ENCODE data around the gene EFHD2. TPM values are rescaled to one million over a fixed set of nuclear protein-coding genes. Genes with fewer than 3 reads are reported as not detected.

Gene EFHD2
- total RNA-seq, 1 donor from 2014 or later, result 6.5 TPM

DNA sequence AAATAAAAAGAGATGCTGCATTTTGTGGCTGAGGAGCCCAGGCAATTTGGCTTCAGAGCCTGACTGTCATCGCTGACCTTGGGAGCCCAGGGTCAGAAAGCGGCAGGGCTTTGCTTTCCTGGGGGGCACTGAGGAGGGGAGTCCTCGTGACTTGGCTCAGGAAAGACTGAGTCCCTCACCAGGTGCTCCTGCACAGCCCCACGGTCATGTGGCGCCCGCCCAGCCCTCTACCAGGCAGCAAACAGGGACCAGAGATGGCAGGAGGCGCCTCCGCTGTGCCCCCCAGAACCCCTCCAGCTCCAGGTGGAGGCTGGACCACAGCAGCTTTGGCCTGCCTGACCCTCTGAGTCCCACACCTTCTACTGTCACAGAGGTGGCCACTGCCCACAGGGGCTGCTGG is 13.2 kb downstream of the EFHD2 start:
- Histone ChIP-seq H3K4me1 (no peaks in the 10 kb centered on the region), H3K27me3 (no peaks in the 10 kb centered on the region), H3F3A (ENCODE audit: low read depth) (no peaks in the 10 kb centered on the region), H3K79me2 (ENCODE audit: low read depth) (no peaks in the 10 kb centered on the region), H3K36me3 (no peaks in the 10 kb centered on the region), H3K4me2 (no peak overlapping the region), H3K9ac (no peak overlapping the region), H4K20me1 (ENCODE audit: low read depth) (no peaks in the 10 kb centered on the region), H3K27ac (no peak overlapping the region), H3K4me3 (no peak overlapping the region), H3K9me3 (ENCODE audit: low read depth) (no peaks in the 10 kb centered on the region), H2AFZ (replicated peaks) (no peak overlapping the region)
- Mint-ChIP-seq H3K4me1 (peaks cover 19% of the 10 kb centered on the region), H3K27ac (no peak overlapping the region), H3K4me3 (no peak overlapping the region), H3K36me3 (peaks cover 5% of the 10 kb centered on the region), H3K27me3 (ENCODE audit: insufficient read depth, low read depth) (peaks cover 4% of the 10 kb centered on the region), H3K9me3 (peaks cover 3% of the 10 kb centered on the region)
- DNase-seq (ENCODE audit: low spot score), result no peak
- no peak for TF ChIP-seq EZH2 (IDR thresholded peaks at IDR 0.05)
- TF ChIP-seq CTCF (IDR thresholded peaks at IDR 0.05), result no peak
- no peak for TF ChIP-seq EZH2phosphoT487 (IDR thresholded peaks at IDR 0.05)

- no peaks in the 10 kb centered on the region for H3K27me3 ChIP-seq
These were observed 13.8 kb downstream of the EFHD2 start for GRCh38 chr1:15423355-15424077.

GRCh38 chr1:15424146-15424667 is 14.5 kb downstream of the EFHD2 start:
- no peaks in the 10 kb centered on the region for H3K9me3 ChIP-seq (ENCODE audit: low read depth)
- no peaks in the 10 kb centered on the region for H3K79me2 ChIP-seq (ENCODE audit: low read depth)
- no peaks in the 10 kb centered on the region for H4K20me1 ChIP-seq (ENCODE audit: low read depth)
- no peak overlapping the region for H2AFZ ChIP-seq (replicated peaks)
- H3K36me3 ChIP-seq, result no peaks in the 10 kb centered on the region
- H3K4me3 Mint-ChIP-seq, result no peak overlapping the region
- H3K36me3 Mint-ChIP-seq, result peaks cover 5% of the 10 kb centered on the region
- H3K27ac Mint-ChIP-seq, result peak overlapping the region; percentile 66
- DNase-seq (ENCODE audit: low spot score), result no peak
- no peak overlapping the region for H3K4me2 ChIP-seq
- no peak overlapping the region for H3K4me3 ChIP-seq
- H3K9me3 Mint-ChIP-seq, result peaks cover 3% of the 10 kb centered on the region
- H3K4me1 Mint-ChIP-seq, result peaks cover 15% of the 10 kb centered on the region
- H3K9ac ChIP-seq, result no peak overlapping the region
- TF ChIP-seq CTCF (IDR thresholded peaks at IDR 0.05) (no peak), EZH2 (IDR thresholded peaks at IDR 0.05) (no peak), EZH2phosphoT487 (IDR thresholded peaks at IDR 0.05) (no peak)
- H3K27ac ChIP-seq, result no peak overlapping the region
- no peaks in the 10 kb centered on the region for H3K27me3 ChIP-seq
- H3K27me3 Mint-ChIP-seq (ENCODE audit: insufficient read depth, low read depth), result peaks cover 6% of the 10 kb centered on the region
- no peaks in the 10 kb centered on the region for H3K4me1 ChIP-seq
- H3F3A ChIP-seq (ENCODE audit: low read depth), result no peaks in the 10 kb centered on the region

More at GRCh38 chr1:15423355-15424077, 13.8 kb downstream of the EFHD2 start:
- Histone ChIP-seq H3K9me3 (ENCODE audit: low read depth) (no peaks in the 10 kb centered on the region), H3F3A (ENCODE audit: low read depth) (no peaks in the 10 kb centered on the region), H3K36me3 (no peaks in the 10 kb centered on the region), H3K4me2 (no peak overlapping the region), H3K27ac (no peak overlapping the region), H3K4me3 (no peak overlapping the region), H2AFZ (replicated peaks) (no peak overlapping the region), H4K20me1 (ENCODE audit: low read depth) (no peaks in the 10 kb centered on the region), H3K9ac (no peak overlapping the region), H3K4me1 (no peaks in the 10 kb centered on the region), H3K79me2 (ENCODE audit: low read depth) (no peaks in the 10 kb centered on the region)
- Mint-ChIP-seq H3K4me1 (peaks cover 18% of the 10 kb centered on the region), H3K9me3 (peaks cover 3% of the 10 kb centered on the region), H3K27ac (no peak overlapping the region), H3K36me3 (peaks cover 5% of the 10 kb centered on the region), H3K27me3 (ENCODE audit: insufficient read depth, low read depth) (peaks cover 6% of the 10 kb centered on the region), H3K4me3 (no peak overlapping the region)
- no peak for DNase-seq (ENCODE audit: low spot score)
- TF ChIP-seq EZH2phosphoT487 (IDR thresholded peaks at IDR 0.05) (no peak), EZH2 (IDR thresholded peaks at IDR 0.05) (no peak), CTCF (IDR thresholded peaks at IDR 0.05) (no peak)
